HG03342 (cell line): ENCODE data around the gene ITPR1.

Experiments used
- ATAC-seq: cut with Tn5 transposase; IDR thresholded peaks from one replicate; pipeline ENCODE4 v1.9.1; 2021; ENCODE audit warnings: mild to moderate bottlenecking, moderate library complexity; ENCODE audit not compliant: unreplicated experiment

ITPR1 gene

DNA sequence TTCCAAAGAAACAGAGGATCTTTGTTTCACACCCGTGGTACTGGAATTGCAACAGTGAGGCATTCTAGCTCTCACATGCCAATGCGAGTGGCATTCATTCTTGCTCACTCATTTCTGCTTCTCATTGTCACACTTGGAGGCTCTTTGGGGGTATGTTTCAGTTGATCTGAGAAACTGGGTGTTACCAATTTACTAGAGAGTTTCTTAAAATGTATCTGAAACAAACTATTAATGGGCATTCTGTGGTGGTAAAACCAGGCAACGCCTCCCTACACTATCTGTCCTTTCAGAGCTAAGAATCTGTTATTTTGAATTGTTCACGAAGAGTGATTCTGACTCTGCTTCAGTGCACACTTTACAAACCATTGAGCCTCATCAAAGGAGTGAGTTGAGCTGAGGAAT lies 345.5 kb downstream of the ITPR1 start:
- ATAC-seq = peak; percentile 45

DNA sequence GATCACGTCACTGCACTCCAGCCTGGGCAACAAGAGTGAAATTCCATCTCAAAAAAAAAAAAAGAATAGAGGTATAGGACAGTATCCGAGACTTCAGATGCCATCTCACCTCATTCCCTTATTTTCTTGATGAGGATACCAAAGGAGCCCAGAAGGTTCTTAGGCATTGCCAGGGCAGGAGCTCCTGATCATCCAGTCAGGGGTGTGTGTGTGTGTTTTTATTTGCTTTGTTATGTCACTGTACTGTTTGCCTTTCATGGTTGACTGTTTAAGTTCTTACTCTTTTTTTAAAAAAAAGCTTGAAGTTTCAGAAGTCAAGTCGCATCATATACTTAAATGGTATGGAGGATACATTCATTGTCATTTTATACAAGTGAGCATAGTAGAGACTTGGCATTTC lies 346.1 kb downstream of the ITPR1 start:
- no peak for ATAC-seq

DNA sequence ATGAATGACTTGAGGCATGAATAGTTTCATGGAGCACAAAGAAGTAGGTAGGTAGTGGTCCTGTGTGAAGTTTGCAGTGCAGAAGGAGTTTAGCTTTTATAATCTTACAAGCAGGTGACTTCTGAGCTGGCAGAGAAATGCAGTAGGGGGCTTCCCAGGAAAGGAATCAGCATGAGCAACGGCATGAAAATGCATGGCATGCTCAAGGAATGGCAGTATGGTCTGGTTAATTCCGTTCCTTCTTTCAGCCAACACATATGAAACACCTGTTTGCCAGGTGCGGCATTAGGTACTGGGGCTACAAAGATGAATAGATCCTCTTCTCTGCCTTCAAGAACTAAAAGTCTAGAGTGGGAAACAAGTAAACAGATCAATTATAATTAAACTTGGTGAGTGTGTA lies 348.1 kb downstream of the ITPR1 start:
- ATAC-seq = no peak

DNA sequence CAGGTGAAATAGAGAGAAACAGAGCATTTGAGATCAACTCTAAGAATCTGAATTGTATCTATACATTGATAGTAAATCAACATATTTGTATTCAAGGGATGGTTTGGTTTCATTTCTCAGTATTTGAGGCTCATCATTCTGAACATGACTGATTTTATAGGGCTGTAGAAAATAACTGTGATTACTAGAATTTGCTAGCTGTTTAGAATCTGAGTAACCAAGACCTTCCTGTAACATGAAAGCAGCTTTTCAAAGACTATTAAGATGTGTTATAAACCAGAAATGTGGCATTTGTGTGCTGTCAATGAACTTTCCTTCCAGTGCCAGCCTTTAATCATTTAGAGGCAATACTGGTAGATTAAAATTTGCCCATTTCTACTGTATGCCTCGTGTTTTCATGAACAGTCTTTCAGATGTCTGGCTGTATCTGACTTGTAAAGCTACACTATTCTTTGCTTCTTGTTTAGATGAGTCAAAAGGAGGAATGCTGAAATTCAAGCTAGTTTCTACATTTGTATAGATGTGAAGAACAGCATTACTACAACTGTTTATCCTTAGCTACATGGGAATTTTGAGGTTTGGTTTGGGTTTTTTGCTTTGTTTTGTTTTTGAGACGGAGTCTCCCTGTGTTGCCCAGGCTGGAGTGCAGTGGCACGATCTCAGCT lies 348.8 kb downstream of the ITPR1 start:
- no peak for ATAC-seq

DNA sequence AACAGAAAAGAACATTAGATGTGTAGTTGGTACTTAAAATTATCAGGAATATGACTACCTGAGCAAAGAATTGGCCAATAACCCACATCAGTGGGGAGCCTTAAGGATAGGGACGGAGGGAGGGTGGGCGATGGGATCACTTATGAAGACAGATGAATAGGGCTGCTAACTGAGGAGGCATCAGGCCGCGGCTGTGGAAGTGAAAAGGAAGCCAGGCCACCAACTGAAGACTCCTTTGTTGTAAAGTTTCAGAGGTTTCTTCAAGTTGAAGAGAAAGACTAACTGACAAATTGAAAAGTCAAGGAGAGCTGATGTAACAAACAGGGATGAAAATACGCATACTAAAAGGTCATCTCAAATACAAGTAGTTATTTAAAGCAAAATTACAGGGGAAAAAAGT lies 350.5 kb downstream of the ITPR1 start:
- no peak for ATAC-seq

DNA sequence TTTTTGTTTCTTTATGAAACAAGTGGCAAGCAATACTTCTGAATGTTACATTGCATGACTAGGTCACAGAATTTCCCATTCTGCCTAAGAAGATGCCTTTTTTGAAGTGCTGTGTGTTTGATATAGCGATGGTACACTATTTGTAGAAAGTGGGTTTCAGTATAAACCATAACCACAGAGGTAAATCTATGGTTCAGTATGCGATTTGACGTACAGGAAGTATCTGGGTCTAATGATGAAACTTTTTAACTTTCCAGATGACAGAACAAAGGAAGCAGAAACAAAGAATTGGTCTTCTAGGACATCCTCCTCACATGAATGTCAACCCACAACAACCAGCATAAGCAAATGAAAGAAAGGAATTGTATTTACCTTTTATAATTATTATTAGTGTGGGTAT lies 352.7 kb downstream of the ITPR1 start:
- peak; percentile 77 for ATAC-seq

DNA sequence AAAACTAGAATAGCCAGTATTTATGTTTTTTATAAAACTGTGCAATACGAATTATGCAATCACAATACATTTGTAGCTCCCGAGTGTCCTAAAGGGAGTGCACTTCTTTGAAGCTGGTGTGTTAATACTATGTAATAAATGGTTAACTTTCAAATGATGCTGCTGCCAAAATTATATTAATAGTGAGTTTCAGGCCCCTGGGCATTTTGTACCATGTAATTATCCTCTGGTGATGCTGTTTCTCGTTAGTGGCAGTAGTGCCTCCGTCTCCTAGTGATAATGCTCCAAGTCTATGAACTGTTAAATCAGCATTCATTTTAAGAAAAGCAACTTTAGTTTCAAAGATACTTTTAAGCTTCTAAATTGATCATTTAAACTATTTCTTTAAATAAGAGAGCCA lies 353.4 kb downstream of the ITPR1 start:
- no peak for ATAC-seq

DNA sequence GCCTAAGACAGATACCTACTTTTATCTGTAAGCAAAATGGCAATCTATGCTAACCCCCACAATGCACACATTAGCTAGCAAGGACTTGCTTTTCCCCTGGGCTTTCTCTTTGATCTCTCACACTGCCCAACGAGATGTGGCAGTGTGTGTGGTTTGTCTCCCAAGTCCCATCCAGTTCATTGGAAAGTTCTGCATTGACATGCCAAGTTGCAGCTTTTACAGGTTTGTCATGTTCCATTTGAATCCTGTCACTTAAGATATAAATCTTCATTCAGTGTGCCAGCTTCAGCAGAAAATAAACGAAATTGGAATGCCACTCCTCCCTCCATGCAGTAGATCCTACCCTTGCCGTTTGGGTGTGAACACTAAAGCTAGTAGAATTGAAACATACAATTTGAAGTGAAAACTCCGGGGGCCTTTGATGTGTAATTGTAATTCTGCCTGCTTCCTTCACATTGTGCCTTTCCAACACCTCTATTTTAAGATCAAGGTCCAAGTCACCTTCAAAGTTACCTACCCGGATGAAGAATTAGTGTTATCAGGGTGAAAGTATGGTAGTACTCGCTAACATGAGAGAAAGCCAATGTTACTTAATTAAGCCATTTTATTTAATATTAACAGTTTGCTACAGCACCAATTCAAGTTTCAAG lies 355.2 kb downstream of the ITPR1 start:
- ATAC-seq = no peak

DNA sequence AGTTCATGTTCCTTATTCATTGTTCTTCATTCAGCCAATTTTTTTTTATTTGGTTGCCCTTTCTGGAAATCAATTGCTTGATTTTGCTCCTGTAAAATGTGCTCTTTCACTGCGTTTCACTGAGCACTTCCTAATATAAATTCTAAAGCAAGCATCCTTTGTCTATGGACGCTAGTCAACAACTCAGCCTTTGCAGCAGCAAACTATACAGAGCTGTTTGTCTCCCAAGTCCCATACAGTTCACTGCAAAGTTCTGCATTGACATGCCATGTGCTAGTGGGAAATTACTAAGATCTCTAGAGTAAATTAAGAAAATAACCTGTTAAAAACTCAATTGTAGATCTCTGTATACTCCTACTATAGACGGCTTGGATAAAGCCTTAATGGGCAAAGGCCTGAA lies 356.0 kb downstream of the ITPR1 start:
- no peak for ATAC-seq

DNA sequence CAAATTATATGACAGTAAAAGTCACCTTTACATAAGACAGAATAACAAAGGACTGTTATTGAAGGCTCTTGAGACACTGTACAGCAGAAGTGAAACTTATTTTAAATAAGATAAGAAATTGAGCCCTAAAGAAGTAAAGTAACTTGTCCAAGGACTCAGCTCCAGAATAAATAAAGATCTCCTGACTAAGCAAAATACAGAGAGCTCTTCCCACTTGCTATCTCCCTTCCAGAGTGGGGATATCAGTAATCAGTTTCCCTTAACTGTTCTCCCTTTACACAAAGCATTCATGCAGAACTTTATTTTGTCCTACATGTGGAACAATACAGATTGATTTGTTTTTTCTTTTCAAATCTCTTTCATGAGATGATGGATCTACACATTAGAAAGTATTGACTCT lies 356.6 kb downstream of the ITPR1 start:
- ATAC-seq = no peak

DNA sequence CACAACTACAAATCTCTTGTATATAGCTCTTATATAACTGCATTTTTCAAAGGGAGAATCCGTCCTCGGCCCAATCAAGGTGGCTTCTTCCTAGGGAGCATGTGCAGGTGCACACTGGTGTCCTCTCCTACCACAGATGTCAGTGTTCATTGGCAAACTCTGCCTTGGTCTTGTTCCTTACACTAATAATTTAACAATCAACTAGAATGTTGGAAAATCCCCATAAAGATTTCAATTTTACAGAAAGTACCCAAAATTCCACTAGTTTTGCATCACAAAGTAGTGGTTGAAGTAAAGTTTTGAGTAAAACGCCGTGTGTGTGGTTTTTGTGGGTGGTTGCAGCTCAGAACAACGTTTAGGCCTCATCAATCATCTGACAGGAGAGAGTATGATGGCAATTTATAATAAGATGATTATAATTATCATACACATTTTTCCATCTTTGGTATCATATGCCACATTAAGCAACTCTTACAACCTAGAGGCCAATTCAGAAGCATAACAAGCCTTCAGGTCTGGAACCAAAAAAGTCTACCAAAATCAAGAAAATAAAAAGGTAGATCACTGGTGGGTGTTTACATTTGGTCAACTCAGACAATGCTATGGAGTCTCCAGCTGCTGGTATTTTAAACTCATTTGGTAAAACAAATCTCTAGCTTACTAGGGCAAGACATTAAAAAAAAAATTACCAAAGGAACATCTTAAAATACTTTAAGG lies 357.2 kb downstream of the ITPR1 start:
- ATAC-seq = peak; percentile 36

DNA sequence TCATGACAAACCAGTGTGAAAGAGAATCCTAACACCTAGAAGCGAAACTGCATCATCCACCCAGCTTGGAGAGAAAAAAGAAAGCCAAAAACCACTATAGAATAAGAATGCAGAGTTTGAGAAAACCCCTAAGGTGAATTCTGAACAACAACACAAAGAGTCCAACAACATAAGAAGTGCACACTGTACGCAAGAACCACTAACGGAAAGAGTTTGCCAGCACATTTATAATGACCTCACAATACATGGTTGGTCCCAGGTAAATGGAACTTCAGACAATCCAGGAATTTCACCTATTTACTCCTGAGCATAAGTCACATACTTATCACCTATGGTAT lies 357.7 kb downstream of the ITPR1 start:
- peak; percentile 45 for ATAC-seq

DNA sequence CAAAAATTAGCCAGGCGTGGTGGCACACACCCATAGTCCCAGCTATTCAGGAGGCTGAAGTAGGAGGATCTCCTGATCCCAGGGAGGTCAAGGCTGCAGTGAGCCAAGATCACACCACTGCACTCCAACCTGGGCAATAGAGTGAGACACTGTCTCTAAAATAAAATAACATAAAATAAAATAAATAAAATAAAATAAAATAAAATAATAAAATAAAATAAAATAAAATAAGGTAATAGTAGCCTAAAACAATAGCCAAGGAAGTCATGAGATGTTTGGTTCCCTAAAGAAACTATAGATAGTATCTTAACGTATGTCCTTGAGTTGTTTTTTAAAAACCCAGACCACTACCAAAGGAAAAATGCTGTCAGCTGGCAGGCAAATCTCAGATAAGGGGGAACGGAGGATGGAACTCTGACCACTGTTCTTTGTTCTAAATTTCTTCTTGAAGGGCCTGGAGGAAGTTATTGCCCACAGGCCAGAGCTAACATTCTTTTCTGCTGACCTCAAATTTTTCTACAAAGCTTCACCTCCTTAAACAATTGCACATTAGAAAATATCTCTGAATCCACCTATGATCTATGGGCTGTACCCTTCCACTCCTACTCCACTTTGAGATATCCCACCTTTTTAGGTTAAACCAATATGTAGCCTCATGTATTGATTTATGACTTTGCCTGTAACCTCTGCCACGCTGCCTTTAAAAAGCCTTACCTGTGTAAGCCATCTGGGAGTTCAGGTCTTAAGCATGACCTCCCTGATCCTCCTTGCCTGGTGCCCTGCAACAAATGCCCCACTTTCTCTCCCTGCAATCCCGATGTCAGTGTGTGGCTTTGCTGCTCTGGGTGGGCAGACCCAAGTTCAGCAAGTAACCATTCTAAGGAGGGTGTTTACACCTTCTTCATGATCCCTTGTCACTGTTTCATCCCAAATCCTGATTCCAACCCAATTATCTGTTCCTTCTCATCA lies 359.9 kb downstream of the ITPR1 start:
- ATAC-seq = no peak

DNA sequence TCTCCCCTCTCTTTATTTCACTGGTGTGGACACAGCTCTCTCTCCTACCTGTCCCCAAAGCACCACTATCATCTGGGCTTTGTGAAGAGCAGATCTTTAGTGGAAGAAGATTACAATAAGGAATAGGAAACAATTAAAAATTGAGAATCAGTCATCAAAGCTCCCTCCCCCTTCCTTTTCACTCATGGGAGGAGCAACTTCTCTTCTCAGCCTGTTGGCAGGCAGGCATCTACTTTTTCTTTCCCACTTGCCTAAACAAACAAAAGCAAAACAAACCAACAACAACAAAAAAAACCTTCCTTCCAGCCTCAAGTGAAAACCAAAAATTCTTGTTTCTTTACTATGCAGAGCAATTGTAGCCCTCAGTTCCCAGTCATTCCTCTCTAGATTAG lies 360.6 kb downstream of the ITPR1 start:
- ATAC-seq = no peak

DNA sequence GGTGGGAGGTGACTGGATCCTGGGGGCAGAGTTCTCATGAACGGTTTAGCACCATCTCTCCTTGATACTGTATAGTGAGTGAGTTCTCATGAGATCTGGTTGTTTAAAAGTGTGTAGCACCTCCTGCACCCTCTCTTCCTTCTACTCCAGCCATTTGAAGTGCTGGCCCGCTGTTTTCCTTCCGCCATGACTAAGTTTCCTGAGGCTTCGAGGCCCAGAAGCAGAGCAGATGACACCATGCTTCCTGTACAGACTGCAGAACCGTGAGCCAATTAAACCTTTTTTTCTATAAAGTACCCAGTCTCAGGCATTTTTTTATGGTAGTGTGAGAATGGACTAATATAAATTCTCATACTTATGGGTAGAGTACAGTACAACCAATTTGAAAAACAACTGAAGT lies 362.5 kb downstream of the ITPR1 start:
- ATAC-seq = no peak

DNA sequence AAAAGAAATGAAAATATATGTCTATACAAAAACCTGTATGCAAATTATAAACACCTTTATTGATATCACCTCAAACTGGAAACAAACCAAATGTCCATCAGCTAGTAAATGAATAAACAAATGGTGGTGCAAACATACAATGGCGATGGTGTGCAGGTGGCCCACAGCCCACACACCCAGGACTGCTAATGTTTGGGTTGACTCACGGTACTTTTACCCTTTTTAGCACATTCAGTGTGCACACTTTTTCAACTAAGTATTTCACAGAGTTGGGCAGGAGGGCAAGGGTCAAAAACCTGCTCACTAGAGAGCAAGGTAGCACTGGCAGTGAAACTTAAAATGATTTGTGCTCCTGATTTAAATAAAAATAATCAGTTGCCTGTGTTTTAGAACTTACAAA lies 363.0 kb downstream of the ITPR1 start:
- ATAC-seq = no peak

DNA sequence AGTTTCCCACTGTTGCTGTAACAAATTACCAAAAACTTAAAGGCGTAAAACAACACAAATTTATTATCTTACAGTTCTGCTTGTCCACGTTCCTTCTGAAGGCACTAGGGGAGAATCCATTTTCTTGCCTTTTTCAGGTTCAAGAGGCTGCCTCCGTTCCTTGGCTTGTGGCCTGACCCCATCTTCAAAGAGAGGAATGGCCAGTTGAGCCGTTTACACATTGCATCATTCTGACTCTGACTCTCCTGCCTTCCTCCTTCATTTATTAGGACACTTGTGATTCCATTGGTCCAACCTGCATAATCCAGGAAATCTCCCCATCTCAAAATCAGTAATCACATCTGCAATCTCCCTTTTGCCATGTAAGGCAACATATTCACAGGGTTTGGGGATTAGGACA lies 363.4 kb downstream of the ITPR1 start:
- no peak for ATAC-seq

DNA sequence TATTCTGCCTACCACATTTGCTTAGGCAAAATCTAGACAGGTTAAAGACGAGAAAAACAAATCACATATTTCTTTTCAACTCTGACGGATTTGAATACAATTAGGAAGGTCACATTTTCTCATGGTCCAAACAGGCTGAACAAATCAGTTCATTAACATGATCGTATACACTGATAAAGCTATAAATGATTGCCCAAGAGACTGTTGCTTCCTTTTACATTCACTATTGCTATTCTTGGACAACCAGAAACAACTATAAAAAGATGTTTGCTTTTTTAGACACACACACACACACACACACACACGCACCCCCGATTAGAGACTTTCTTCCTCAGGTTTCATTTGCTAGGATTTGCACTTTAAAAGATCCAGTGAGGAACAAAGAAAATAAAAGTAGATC lies 363.8 kb downstream of the ITPR1 start:
- no peak for ATAC-seq

DNA sequence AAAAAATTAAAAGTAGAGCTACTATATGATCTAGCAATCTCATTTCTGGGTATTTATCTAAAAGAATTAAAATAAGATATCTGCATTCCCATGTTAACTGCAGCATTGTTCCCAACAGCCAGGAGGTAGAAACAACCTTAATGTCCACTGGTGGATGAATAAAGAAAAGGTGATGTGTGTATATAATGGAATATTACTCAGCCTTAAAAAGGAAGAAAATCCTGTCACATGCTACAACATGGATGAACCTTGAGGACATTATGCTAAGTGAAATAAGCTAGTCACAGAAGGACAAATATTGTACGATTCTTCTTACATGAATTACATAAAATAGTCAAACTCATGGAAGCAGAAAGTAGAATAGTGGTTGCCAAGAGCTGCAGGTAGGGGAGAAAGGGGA lies 366.6 kb downstream of the ITPR1 start:
- no peak for ATAC-seq

DNA sequence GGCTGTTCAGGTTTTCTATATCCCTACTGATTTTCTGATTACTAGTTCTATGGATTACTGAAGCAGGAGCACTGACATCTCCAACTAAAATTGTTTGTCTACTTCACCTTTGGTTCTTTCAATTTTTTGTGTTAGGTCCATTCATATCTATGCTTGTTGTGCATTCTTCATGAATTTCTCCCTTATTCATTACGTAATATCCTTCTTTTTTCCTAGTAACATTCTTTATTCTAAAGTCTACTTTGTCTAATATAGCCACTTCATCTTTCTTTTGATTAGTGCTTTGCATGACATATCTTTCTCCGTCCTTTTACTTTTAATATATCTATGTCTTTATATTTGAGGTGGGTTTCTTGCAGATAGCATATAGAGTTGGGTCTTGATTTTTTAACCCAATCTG lies 369.8 kb downstream of the ITPR1 start:
- no peak for ATAC-seq

DNA sequence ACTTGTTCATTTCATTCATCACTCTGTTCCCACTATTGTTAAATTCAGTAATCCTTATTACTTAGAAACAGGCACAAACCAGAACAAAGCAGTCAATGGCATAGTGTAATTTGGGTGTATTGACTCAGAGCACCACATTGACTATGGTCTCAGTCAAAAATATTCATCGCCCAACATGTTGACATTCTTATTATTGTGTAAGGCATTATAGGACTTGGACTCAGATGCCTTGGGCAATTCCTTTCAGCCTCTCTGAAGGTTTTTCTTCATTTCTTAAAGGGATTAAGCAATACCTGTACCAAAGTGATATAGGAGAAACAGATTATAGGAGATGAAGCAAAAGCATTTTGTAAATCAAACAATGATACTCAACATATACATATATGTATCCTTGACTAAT lies 371.4 kb downstream of the ITPR1 start:
- no peak for ATAC-seq
